ENCODE data around the gene CNTNAP2. TPM values are rescaled to one million over a fixed set of nuclear protein-coding genes. Genes with fewer than 3 reads are reported as not detected.

Gene CNTNAP2
- total and polyA plus RNA-seq, 9 of the 15 experiments (the other 6 are each of a cell fraction or from before 2014, with no cell fraction given): 0.04 to 0.62 (median 0.09) TPM; not detected in 4

GRCh38 chr7:148442933-148443332 lies 2326.3 kb downstream of the CNTNAP2 start (continued):
- no peak for TF ChIP-seq ZNF609 (CRISPR knock-in tag; IDR thresholded peaks at IDR 0.05; ENCODE audit: borderline replicate concordance)
- TF ChIP-seq ZNF395 (CRISPR knock-in tag; IDR thresholded peaks at IDR 0.05): no peak
- no peak for TF ChIP-seq MLLT1 (IDR thresholded peaks at IDR 0.05)
- no peak for TF ChIP-seq ZNF764 (CRISPR knock-in tag; IDR thresholded peaks at IDR 0.05; ENCODE audit: low read depth)
- no peak for TF ChIP-seq KDM4B (IDR thresholded peaks at IDR 0.05; ENCODE audit: borderline replicate concordance in 2 of 2, low read depth in 1 of 2)
- no peak for TF ChIP-seq PURB (CRISPR knock-in tag; IDR thresholded peaks at IDR 0.05; ENCODE audit: low read depth)
